Occipital lobe (tissue), 2 donors: ENCODE data around the gene TFAP2C. TPM values are rescaled to one million over a fixed set of nuclear protein-coding genes. Genes with fewer than 3 reads are reported as not detected.

ENCODE experiments used
- DNase-seq: peaks from one replicate; lab custom pipeline; 2025; lab: John Stamatoyannopoulos, UW
- total RNA-seq: library from RNA; depleted of rRNA; stranded (reverse); fragments of >200 nt; gene quantifications from one replicate; pipeline ENCODE4 v1.2.3, GENCODE V29; 2014

The TFAP2C gene
- total RNA-seq = 5.9 TPM

DNA sequence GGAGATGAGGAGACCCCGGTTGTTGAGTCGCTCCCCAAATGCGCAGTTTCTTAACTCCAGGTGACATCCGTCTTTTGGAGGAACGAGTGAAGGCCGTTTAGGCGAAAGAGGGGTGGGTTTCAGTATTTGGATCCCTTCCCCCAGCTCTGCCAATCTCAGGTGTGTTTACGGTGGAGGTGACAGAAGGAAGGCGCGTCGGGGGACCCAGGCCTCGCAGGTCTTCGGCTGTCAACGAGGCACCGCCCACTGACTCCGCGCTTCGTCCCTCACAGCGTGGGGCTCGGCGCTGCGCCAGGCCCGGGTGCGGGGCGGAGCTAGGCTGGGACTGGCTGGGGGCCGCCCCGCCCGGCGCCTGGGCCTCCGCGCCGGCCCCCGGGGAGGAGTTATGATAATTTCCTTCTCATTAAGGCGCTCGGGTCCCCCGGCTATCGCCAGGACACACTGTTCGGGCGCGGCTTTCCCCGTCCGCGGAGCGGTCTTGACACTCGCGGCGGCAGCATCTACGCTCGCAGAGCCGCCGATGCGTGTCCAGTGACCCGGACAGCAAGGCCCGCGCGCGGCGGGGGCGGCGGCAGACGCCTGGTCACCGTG, at the start of gene TFAP2C:
Gene TFAP2C (plus strand): TSS at position 434 of the 591 bp plus-strand sequence. CDS start 239 bp downstream, outside the sequence.
- DNase-seq = no peak

- no peak for DNase-seq
Measured at GRCh38 chr20:56580226-56580625, 48.9 kb upstream of the TFAP2C start.

DNA sequence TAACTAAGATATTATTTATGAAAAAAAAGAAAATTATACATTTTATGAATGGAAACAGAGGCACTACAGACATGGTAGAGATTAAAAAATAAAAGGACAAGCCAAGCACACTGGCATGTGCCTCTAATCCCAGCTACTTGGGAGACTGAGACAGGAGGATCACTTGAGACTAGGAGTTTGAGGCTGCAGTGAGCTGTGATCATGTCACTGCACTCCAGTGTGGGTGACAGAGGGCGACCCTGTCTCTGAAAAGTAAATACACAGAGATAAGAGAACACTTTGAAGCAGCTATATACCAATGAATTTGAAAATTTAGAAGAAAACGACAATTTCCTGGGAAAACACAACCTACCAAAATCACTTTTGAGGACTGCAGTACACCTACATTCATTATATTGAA, 47.4 kb upstream of the TFAP2C start:
- no peak for DNase-seq

DNA sequence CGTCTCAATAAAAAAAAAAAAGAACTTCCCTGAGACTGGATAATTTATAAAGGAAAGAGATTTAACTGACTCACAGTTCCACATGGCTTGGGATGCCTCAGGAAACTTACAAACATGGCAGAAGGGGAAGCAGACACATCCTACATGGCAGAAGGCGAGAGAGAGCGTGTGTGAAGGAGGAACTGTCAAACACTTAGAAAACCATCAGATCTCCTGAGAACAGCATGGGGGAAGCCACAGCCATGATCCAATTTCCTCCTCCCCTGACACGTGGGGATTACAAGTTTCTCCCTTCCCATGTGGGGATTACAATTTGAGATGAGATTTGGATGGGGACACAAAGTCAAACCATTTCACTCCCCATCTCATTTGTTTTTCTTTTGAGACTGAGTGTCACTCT, 46.6 kb upstream of the TFAP2C start:
- DNase-seq = no peak

DNA sequence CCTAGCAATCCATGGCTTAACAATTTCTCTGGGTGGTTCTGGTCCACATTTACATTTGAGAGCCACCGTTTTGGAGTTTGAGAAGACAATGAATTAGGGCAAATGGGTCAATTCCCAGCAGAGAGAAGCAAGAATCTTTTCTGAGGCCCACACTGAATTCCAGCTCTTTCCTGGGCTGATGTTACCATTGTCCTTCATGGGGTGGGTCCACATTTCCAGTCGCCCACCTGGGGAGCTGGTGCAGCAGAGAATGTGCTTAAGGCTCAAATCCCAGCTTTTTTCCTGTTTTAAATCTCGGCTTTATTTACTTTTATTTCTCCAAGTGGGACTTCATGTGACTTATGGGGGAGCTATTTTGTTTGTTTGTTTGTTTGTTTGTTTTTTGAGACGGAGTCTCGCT, 44.2 kb upstream of the TFAP2C start:
- no peak for DNase-seq

DNA sequence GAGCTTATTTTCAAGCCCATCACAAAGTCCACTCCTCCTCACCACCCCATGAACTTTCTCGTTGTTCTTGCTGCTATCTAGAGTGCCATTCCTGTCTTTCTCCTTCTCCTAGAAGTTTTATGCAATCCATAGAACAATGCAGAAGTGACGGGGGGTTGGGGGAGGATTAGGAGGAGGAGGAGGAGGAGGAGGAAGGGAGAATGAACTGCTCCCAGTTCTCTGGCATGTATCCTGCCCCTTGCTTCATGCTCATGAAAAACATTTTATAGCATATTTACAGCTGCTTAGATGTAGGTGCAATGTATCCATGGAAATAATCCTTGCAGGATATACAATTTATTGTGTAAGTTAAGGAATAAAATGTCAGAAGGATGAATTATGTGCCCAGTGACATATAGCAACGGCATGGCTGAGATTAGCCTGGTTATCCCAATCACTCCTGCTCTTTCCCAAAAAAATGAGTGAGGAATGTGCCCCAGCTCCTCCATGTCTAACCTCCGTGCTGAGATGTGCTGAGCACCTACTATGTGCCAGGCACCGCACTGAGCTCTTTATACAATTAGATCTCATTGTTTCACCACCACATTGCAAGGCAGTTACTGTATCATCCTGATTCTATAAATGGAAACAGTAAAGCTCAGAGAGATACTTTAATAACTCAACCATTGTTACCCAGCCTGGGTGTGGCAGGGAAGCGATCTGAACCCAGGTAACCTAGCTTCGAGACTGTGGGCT, 41.6 kb upstream of the TFAP2C start:
- DNase-seq = no peak

DNA sequence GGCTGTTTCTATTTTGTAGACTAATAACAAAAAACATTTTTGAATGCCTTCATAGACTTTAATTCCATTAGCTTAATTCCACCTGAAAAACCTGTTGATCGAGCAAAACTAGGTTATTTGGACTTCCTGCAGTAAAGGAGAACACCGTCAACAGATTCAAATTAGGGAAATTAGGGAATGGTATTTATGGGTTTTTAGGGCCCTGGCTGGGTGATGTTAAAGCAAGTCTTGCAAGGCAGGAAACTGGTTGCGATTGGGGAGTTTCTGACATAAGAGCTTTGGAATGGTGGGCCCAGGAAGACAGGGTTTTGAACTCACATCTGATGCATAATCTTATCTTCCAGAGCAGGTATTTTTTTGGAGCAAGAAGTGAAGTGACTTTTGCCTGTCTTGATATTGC, 40.1 kb upstream of the TFAP2C start:
- DNase-seq = no peak

- DNase-seq = no peak
Measured at GRCh38 chr20:56589633-56590032, 39.5 kb upstream of the TFAP2C start.

DNA sequence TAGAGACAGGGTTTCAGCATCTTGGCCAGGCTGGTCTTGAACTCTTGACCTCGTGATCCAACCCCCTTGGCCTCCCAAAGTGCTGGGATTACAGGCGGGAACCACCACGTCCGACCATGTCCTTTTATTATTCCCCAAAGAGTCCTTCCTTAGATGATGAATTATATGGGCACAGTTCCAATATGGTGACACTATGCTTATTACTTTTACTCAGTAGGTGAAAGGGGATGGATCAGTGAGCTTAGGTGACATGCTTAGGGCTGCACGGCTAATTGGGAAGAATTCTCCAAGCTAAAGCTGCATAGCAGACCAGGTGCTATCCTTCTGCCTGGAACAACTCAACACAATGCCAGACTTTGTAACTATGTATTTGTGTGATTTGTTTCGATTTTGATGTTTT, 38.2 kb upstream of the TFAP2C start:
- no peak for DNase-seq

DNA sequence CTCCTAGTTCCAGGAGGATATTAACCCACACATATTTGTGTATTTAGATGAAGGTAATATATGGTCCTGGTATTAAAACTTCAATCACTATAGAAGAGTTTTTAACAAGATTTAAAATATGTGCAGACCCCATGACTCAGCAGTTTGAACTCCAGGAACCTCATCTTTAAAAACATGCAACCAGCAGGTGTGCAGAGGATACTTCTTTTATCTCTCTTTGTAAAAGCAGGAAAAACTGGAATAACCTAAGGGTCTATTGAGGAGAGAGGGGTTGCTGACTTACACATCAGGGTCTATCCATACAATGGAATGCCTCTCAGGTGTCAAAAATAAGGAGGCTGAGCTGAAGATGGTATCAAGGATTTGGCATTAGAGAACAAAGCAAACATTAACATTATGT, 36.9 kb upstream of the TFAP2C start:
- no peak for DNase-seq

DNA sequence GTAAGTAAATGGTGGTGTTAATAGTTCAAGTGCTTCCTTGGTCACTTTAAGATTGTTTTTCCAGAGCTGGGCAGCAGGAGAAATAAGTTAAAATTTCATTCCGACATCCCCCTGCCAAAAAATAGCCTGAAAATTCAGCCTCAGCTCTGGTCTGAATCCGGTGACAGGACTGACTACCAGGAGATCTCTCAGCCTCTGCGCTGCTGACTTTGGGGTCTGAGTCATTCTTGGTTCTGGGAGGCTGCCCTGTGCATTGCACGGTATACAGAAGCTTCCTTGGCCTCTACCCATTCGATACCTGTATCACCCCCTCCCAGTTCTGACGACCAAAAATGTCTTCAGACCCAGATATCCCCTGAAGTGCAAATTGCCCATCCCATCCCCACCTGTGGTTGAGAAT, 36.3 kb upstream of the TFAP2C start:
- no peak for DNase-seq

- no peak for DNase-seq
Measured at GRCh38 chr20:56595746-56596475, 33.2 kb upstream of the TFAP2C start.

DNA sequence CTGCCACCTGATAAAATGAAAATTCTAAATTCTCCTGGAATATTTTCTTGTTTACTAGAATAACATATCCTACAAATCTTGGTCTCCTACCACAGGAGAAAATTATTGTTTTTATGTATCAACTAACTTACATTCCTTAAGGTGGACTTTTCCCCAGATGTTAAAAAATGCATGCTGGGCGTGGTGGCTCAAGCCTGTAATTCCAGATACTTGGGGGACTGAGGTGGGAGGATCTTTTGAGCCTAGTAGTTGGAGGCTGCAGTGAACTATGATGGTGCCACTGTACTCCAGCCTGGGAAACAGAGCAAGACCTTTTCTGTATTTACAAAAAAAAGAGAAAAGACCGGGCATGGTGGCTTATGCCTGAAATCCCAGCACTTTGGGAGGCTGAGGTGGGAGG, 27.9 kb upstream of the TFAP2C start:
- DNase-seq = no peak

GRCh38 chr20:56604673-56605072, 24.4 kb upstream of the TFAP2C start:
- DNase-seq = no peak

DNA sequence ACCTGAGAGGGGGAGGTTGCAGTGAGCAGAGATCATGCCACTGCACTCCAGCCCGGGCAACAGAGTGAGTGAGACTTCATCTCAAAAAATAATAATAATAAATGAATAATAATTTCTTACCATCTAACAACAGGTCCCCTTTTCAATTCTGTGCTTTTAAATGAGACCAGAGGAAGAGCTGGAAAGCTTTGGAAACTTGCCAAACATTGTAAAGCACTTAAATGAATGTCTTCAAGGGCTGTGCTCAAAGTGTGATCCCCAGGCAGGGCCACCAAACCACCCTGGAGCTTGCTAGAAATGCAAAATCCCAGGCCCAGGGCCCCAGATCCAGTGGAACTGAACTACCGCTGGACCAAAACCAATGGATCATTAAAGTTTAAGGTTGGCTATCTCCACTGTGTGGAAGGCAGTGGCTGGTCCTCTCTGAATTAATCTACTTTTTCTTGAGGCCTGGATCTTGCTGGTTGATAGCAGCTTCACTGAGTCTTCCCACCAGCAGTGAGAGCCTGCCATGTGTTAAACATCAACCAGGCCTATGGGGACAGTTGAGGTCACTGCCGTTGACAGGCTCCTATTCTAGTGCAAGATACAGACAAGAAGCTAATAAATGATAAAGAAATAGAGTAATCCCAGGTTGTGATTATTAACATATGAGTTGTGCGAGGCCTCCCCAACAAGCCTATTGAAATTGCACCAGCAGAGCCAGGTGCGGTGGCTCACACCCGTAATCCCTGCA, 23.7 kb upstream of the TFAP2C start:
- DNase-seq = no peak

DNA sequence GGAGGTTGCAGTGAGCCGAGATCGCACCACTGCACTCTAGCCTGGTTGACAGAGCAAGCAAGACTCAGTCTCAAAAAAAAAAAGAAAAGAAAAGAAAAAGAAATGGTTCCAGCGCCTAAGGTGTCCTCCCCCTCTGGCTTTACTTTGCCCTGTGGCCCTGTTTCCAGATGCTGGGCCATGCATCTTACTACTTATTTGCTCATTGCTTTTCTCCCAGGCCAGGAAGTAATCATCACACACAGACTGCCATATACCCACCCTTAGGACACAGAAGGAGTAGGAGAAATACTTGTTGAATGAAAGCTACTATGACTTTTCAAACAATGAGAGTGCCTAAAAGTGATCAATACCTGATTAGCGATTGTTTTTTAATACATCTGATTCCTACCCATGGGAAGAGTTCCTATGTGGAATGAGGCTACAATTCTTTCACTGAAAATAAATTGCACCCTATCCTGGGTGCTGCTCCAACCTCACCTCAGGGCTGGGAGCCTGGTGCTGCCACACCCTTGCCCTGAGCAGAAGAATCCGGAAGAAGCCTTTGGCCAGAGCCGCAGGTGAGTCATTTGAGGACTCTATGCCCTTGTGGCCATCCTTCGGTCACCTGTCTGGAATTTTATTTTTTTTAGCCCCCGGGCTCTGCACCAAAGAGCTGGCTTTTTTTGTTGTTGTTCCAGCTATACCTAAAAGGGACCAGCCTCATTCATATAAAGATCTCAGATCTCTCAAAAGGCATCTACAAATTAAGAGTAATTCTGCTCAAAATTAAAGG, 22.7 kb upstream of the TFAP2C start:
- DNase-seq = no peak

DNA sequence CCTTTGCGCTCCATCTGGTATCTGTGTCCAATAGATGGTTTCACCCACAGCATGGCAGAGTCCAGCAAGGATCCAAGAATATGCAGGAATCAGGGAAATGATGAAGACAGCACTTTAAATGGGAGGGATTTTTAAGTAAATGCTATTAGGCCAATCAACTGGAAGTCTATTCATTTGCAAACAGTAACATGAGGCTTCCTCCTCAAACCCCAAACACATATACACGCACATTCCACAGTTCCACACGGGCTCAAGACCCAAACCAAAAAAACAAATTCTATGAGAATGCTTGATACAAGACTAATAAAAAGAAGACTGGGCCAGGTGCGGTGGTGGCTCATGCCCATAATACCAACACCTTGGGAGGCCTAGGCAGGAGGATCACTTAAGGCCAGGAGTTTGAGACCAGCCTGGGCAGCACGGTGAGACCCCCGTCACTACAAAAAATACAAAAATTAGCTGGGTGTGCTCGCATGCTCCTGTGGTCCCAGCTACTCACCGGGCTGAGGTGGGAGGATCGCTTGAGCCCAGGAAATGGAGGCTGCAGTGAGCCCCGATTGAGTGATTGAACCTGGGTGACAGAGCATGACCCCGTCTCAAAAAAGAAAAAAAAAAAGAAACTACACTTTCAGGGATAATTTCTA, 21.9 kb upstream of the TFAP2C start:
- no peak for DNase-seq

- no peak for DNase-seq
Measured at GRCh38 chr20:56608376-56608775, 20.7 kb upstream of the TFAP2C start.

- no peak for DNase-seq
Measured at GRCh38 chr20:56609321-56609720, 19.8 kb upstream of the TFAP2C start.

GRCh38 chr20:56610098-56610497, 19.0 kb upstream of the TFAP2C start:
- no peak for DNase-seq

GRCh38 chr20:56614196-56614595, 14.9 kb upstream of the TFAP2C start:
- no peak for DNase-seq
